Neural cell (in vitro differentiated cells): ENCODE measurements around the gene GPC3.

Experiments used
- CTCF ChIP-seq: fragments of 450-650 bp; IDR thresholded peaks from 2 replicates; pipeline ENCODE4 v1.5.1; 2014; ENCODE audit warnings: antibody characterized with exemption, mild to moderate bottlenecking, moderate library complexity; ENCODE audit not compliant: poor library complexity, severe bottlenecking
- EZH2 ChIP-seq: fragments of 200-600, 300-800 bp; shearing (Covaris generic), sonication (generic); IDR thresholded peaks from 2 replicates; pipeline ENCODE4 v1.6.1; 2014; ENCODE audit warnings: antibody characterized with exemption, low read length, borderline replicate concordance, mild to moderate bottlenecking; ENCODE audit not compliant: insufficient read depth, poor library complexity, severe bottlenecking
- MXI1 ChIP-seq: fragments of 450-650 bp; conservative IDR thresholded peaks from 2 replicates; pipeline ENCODE4 v1.6.1; 2014; ENCODE audit warnings: antibody characterized with exemption, mild to moderate bottlenecking; ENCODE audit not compliant: poor library complexity, severe bottlenecking
- POLR2AphosphoS5 ChIP-seq: IDR thresholded peaks from 2 replicates; pipeline ENCODE4 v1.6.1; 2012
- REST ChIP-seq: IDR thresholded peaks from 2 replicates; pipeline ENCODE4 v1.6.1; 2012; ENCODE audit warnings: borderline replicate concordance
- TAF1 ChIP-seq: IDR thresholded peaks from 2 replicates; pipeline ENCODE4 v1.6.1; 2012; ENCODE audit warnings: low read depth

GRCh38 chrX:133852837-133853356, 132.5 kb downstream of the GPC3 start:
- TF ChIP-seq CTCF (no peak), MXI1 (no peak), EZH2 (no peak), TAF1 (no peak), REST (no peak), POLR2AphosphoS5 (no peak)
